Measurements from ENCODE around the gene MUS81.

Gene MUS81

GRCh38 chr11:65892661-65893317 is 32.6 kb downstream of the MUS81 start:
- DNase-seq = no peak

DNA sequence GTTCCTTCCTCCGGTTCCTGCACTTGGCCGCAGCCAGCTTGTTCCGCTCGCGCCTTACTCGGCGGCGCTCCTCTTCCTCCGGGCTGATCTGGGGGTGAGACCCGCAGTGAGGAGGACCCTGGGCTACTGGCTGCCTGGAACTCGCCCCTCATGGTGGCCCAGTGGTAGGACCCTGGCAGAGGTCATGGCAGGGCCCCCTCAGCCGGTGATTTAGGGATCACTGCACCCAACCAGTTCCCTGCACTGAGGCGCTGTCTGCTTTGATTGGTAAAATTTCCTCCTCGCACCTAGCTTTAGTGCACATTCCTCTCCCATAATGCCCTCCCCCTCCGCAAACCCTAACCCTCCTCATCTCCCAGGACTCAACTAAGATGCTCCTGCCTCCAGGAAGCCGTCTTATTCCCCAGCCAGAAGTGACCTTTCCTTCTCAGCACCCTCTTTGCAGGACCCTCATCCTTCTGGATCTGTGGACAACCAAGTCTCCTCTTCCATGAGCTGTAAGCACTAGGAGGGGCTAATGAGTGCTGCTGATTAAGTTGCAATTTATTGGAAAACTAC is 33.9 kb downstream of the MUS81 start:
- peak; percentile 71 for DNase-seq

- DNase-seq = no peak
Observed at GRCh38 chr11:65895482-65895981, 35.3 kb downstream of the MUS81 start.

- no peak for DNase-seq
Observed at GRCh38 chr11:65896034-65896999, 36.1 kb downstream of the MUS81 start.

GRCh38 chr11:65897020-65897471 is 36.8 kb downstream of the MUS81 start:
- DNase-seq = no peak

- no peak for DNase-seq
Observed at GRCh38 chr11:65898656-65899355, 38.6 kb downstream of the MUS81 start.

DNA sequence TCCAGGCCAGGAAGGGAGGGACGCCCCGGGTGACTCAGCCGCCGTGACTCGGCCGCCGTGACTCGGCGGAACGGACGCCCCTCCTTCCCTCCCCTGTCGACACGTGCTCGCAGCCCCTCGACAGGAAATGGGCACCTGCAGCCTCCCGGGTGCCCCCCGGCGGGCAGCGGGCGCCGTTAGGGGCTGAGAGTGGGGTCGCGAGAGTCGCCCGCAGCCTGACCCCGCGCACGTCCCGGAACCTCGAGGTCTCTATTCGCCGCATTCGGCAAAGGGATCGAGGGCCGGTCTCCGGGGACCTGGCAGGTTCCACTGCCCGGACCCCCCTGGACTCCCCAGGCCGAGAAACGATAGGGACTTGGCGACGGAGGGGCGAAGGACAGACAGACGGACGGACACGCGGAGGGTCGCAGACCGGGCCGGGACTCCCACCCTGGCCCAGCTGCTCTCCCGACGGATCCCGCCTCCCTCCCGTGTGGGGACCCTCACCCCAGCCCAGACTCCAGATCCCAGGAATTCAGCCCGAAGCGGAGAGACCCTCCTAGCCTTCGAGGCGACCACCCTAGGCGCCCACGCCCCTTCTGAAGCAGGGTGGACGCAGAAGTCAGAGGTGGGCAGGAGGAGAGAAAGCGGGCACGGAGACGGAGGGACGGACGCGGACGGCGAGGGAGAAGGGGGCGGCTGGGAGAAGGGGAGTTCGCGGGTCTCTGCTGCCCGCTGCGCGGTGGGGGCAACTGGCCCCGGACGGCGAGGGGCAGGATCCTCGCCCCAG is 39.3 kb downstream of the MUS81 start:
- peak; percentile 81 for DNase-seq

DNA sequence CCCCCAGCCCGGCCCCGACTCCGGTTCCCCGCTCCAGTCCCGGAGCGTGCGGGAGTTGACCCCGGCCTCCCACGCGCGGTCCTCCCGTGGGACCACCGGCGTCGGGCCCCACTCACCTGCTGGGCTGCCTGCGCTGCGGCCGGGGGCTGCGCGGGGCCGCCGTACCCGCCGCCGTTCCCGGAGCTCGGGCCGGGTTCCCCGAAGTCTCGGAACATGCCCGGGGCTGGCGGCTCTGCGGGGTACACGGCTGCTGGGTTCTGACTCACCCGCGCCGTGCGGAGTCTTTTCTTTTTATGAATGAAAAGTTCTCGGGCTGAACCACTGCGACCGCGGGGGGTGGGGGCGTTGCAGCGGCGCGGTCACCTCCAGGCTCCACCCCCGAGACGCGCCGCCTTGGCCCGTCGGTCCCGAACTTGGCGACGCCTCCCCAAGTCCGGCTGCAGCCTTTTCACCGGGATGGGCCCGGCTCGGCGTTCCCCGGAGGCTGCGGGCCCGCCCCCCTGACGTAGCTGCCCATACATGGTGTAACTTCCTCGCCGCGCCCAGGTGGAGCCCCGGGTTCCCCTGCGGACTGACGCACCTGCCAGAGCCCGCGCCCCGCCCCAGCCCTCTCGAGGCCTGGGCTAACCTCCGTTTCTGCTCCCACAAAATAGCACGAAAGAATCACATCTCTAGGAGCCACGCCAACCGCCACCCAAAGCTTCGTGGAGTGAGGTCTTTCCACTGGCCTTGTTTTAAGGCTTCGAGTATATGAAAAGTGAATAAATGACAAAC is 40.1 kb downstream of the MUS81 start, which contains the start of gene FOSL1:
TSS of gene FOSL1 (minus strand) at position 264 of the 774 bp plus-strand sequence. CDS start at position 215, 49 bp downstream.
- DNase-seq = peak; percentile 95

DNA sequence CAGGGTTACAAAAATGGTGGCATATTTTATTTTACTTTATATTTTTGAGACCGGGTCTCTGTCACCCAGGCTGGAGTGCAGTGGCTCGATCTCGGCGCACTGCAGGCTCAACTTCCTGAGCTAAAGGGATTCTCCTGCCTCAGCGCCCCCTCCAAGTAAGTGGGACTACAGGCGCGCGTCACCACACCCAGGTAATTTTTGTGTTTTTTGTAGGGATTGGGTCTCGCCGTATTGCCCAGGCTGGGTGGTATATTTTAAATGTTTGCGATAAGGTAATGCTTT is 40.6 kb downstream of the MUS81 start:
- no peak for DNase-seq

DNA sequence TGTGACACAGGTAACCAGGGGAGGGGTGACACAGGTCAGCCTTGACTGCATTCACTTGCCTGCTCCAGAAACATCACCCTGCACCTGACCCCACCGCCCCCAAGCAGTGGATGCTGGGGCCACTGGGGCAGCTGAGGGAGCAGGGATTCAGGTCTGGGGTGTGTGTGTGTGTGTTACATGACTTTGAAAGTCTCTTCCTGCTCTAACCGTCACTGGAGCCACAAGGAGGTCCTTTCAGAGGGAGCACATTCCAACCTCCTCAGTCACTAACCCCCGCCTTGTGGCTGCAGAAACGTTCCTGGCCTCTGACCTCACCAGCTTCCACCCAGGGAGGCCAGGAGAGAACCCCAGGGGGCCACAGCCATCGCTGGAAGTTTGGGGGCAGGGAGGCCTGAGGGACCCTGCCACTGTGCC is 42.8 kb downstream of the MUS81 start:
- DNase-seq = no peak

DNA sequence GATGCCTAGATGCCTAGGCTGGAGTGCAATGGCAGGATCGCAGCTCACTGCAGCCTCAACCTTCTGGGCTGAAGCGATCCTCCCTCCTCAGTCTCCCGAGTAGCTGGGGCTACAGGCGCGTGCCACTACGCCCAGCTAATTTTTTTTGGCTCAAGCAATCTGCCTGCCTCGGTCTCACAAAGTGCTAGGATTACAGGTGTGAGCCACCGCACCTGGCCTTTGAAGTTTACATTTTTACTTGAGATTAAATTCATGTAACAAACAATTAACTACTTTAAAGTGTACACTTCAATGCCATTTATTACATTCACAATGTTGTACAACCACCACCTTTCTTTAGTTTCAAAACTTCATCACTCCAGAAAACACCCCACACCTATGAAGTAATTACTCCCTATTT is 43.5 kb downstream of the MUS81 start:
- no peak for DNase-seq

GRCh38 chr11:65906602-65907001 is 46.4 kb downstream of the MUS81 start:
- DNase-seq = no peak

DNA sequence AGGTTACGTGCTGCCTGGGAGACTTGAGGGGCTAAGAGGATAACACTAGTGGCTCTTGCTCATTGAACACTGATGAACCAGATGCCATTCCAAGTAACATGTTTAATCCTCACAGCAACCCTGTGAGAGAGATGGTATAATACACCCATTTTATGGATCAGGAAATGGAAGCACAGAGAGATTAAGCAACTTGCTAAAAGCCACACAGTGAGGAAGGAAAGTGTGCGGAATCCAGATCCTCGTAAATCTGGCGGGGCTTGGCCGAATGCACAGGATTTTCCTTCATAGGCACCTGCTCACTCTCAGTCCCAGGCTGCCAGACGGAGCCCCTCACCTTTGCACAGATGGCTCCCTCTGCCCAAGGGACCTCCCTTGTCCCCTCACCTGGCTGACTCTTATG is 47.6 kb downstream of the MUS81 start:
- DNase-seq = no peak

DNA sequence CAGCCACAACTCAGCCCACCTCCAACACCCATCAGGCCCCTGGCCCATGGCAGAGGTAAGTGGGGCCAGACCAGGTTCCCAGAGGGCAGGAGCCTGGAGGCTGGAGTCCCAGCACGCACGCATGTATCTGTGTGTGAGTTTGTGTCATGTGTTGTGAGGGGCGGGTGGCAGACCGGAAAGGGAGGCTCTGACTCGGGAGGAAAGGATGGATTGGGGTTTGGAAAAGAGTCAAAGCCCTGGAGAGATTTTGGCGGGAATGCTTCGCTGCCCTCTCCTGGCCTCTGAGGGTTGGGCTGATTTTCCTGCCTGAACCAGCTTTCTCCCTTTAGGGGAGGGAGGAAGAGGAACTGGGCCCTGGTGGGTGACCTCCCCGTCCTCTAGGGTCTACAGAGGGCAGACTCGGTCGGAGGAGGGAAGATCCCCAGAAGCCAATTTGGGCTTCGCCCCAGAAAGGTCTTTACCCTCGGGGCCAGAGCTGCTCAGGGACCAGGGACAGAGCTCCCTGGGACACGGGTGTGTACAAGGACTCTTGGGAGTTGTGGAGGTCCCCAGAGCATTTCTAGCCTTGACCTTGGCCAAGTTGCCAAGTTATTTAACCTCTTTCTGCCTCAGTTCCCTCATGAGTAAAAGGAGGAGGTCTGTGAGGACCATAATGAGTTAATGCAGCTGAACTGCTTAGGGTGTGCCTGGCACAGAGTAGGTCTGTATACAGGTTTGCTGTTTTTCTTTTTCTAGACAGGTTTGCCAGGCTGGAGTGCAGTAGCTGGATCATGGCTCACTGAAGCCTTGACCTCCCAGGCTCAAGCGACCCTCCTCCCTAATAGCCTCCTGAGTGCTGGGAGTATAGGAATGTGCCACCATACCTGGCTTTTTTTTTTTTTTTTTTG is 51.7 kb downstream of the MUS81 start:
- no peak for DNase-seq

- DNase-seq = no peak
Observed at GRCh38 chr11:65912845-65913244, 52.6 kb downstream of the MUS81 start.

DNA sequence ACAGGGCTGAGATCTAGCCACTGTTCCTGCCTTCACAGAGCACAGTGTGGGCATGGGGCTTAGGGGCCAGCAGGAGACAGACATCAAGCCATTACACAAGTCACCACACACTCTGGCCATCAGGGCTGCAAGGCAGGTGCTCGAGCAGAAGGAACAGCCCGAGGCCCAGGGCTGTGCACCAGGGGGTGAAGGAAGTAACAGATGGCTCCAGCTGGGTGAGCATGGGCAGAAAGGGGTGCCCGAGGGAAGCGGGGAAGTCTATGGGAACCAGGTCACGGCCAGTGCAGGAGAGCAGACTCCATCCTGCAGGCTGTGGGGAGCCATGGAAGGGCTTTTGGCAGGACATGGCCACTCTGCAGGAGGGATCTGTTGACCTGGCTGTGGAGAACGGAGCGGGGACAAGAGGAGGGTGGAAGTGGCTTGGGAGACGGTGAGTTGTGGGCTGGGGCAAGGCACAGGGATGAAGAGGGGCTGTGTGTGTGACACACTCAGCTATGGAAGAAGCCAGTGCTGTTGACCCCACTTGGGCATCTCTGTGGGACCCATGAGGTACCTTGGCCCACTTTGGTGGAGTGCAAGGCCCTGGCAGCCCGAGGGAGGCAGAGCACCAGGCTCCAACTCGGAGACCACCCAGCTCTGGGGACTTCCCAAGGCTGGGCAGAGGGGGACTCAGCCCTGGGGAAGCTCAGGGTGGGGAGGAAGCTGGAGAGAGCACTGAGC is 55.0 kb downstream of the MUS81 start:
- DNase-seq = no peak

DNA sequence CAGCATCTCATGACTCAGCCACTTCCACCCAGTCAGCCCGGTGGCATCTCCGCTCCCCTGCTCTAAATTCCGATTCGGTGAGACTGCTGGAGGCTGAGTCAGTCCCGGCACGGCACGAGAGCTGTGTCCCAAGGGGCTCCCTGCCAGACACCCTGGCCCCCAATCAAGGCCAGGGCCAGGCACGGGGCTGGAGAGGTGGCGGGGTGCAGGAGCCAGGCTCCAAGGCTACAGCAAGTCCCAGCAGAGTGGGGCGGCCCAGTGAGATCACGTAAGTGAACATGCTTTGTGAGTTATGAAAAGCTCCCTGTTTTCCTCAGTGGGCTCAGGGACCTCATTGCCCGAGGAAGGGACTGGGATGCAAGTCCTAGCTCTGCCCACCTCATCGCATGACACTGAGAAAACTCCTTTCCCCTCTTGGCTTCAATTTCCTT is 55.6 kb downstream of the MUS81 start:
- no peak for DNase-seq
